Esophagus muscularis mucosa (tissue), 3 donors: ENCODE results near the gene FTO.

Experiments used
- CTCF ChIP-seq, 3 experiments: fragments of 200-600 bp in 2 of 3; fragments of 450-650 bp in 1 of 3; sonication (generic) in 2 of 3; IDR thresholded peaks; one replicate each; pipeline ENCODE4 v1.5.1; 2017 to 2019; ENCODE audit warnings: antibody characterized with exemption in 3 of 3, mild to moderate bottlenecking in 2 of 3, moderate library complexity in 1 of 3
- POLR2A ChIP-seq: fragments of 450-650 bp; IDR thresholded peaks from one replicate; pipeline ENCODE4 v1.6.1; 2017; ENCODE audit warnings: antibody characterized with exemption, moderate library complexity, mild to moderate bottlenecking, low read depth

DNA sequence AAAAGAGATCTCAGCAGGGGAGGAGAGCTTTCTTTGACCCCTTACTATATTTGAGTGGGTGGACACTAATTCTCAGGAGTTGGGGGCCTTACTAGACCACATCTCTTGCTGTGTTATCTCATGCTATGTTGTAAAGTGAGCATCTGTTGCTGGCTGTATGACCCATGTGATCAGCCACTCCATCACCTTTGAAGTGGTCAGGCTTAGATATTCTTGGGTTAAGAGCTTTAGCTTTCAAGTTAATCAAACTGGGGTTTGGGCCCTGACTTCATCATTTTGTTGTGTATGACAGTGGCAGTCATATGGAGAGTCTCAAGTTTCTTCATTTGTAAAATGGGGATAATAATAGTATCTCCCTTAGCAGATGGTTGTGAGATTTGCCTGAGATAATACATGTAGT, 201.1 kb downstream of the FTO start:
- TF ChIP-seq POLR2A (no peak), CTCF (IDR thresholded peaks at IDR 0.05) (no peak)
